ENCODE results near the gene SIRT7. TPM values are rescaled to one million over a fixed set of nuclear protein-coding genes. Genes with fewer than 3 reads are reported as not detected.

Gene SIRT7
- total and polyA plus RNA-seq, 2 donors from 2014 or later: 17.4 to 25.2 TPM

DNA sequence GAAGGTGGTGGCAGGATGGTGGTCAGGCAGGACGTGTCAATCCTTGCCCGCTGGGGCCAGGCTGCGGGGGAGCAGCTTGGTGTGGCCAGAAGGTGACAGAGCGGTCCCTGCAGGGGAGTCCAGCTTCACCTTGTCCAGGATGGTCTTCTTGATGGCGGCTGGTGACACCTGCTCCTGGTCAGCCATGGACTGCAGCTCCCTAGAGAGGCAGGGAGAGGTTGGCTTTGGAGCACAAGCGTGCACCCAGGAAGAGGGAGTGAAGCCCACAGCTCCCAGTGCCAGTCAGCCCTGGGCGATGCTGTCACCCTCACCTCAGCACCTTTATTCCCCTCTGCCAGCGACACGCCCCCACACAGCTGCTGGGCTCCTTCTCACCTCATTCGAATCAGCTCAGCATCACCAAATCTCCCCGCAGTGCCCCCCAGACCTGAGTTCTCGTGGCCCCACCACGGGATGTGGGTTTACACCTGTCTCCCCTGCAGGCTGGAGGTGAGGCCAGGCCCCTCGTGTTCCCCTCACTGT lies 15.3 kb upstream of the SIRT7 start:
- H3K9me3 ChIP-seq (ENCODE audit: control insufficient read depth in 2 of 3, insufficient read depth in 1 of 3, low read length in 3 of 3): no peaks in the 10 kb centered on the region
- no peak overlapping the region for H3K27ac ChIP-seq (ENCODE audit: low read depth in 2 of 2, low read length in 2 of 2)
- TF ChIP-seq, protein P1, sequence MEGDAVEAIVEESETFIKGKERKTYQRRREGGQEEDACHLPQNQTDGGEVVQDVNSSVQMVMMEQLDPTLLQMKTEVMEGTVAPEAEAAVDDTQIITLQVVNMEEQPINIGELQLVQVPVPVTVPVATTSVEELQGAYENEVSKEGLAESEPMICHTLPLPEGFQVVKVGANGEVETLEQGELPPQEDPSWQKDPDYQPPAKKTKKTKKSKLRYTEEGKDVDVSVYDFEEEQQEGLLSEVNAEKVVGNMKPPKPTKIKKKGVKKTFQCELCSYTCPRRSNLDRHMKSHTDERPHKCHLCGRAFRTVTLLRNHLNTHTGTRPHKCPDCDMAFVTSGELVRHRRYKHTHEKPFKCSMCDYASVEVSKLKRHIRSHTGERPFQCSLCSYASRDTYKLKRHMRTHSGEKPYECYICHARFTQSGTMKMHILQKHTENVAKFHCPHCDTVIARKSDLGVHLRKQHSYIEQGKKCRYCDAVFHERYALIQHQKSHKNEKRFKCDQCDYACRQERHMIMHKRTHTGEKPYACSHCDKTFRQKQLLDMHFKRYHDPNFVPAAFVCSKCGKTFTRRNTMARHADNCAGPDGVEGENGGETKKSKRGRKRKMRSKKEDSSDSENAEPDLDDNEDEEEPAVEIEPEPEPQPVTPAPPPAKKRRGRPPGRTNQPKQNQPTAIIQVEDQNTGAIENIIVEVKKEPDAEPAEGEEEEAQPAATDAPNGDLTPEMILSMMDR (IDR thresholded peaks at IDR 0.05; ENCODE audit: borderline replicate concordance, extremely low read depth, insufficient read depth): no peak
- no peaks in the 10 kb centered on the region for H3K36me3 ChIP-seq (ENCODE audit: control insufficient read depth in 2 of 3, insufficient read depth in 3 of 3, low read length in 3 of 3)
- H3K9ac ChIP-seq (ENCODE audit: low read length in 3 of 3): no peak overlapping the region
- no peak for DNase-seq
- FAIRE-seq: no peak
- H3K4me3 ChIP-seq (ENCODE audit: low read length in 3 of 3): no peak overlapping the region
- H3K4me1 ChIP-seq (ENCODE audit: control insufficient read depth in 2 of 3, insufficient read depth in 2 of 3, low read depth in 1 of 3, low read length in 3 of 3): peaks cover 0 to 9% (median 0%) of the 10 kb centered on the region in 3 donors
- no peaks in the 10 kb centered on the region for H3K27me3 ChIP-seq (ENCODE audit: control insufficient read depth, insufficient read depth, low read length)
- intact Hi-C loops (cut with DNase I): no loop called here

DNA sequence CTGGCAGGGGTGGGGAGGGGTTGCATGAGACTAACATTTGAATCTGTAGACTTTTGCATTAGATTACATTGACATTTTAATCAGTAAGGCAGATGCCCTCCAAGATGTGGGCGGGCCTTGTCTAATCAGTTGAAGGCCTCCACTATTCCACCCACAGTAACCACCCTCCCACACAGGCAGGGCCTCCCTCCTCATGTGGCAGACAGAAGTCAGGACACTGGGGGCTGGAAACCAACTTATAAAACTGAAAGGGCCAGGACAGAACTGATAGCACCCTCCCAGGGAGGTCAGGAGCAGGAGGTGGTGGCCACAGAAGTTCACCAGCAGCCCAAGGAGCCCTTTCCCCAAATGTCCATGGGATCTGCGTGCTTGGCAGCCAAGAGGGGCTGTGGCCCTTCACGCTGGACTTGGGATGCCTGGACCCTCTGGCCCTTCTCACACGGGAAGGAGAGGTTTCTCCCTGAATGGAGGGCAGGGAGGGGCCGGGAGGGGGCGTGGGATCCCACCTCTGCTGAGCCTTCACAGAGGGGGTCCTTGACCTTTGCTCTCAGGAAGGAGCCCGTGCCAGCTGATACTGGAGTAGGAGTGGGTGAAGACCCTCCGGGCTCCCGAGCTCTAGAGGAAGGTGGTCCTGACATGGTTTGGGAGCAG lies 14.5 kb upstream of the SIRT7 start:
- Histone ChIP-seq H3K36me3 (ENCODE audit: control insufficient read depth in 2 of 3, insufficient read depth in 3 of 3, low read length in 3 of 3) (no peaks in the 10 kb centered on the region), H3K4me1 (ENCODE audit: control insufficient read depth in 2 of 3, insufficient read depth in 2 of 3, low read depth in 1 of 3, low read length in 3 of 3) (peaks cover 0 to 9% (median 0%) of the 10 kb centered on the region in 3 donors), H3K27me3 (ENCODE audit: control insufficient read depth, insufficient read depth, low read length) (no peaks in the 10 kb centered on the region), H3K9me3 (ENCODE audit: control insufficient read depth in 2 of 3, insufficient read depth in 1 of 3, low read length in 3 of 3) (no peaks in the 10 kb centered on the region), H3K9ac (ENCODE audit: low read length in 3 of 3) (no peak overlapping the region), H3K27ac (ENCODE audit: low read depth in 2 of 2, low read length in 2 of 2) (no peak overlapping the region), H3K4me3 (ENCODE audit: low read length in 3 of 3) (no peak overlapping the region)
- peak in 1 of 5 donors; percentile 64 for DNase-seq
- TF ChIP-seq, protein P1 (IDR thresholded peaks at IDR 0.05; ENCODE audit: borderline replicate concordance, extremely low read depth, insufficient read depth): no peak
- FAIRE-seq: no peak
- intact Hi-C loops (cut with DNase I): no loop called here

DNA sequence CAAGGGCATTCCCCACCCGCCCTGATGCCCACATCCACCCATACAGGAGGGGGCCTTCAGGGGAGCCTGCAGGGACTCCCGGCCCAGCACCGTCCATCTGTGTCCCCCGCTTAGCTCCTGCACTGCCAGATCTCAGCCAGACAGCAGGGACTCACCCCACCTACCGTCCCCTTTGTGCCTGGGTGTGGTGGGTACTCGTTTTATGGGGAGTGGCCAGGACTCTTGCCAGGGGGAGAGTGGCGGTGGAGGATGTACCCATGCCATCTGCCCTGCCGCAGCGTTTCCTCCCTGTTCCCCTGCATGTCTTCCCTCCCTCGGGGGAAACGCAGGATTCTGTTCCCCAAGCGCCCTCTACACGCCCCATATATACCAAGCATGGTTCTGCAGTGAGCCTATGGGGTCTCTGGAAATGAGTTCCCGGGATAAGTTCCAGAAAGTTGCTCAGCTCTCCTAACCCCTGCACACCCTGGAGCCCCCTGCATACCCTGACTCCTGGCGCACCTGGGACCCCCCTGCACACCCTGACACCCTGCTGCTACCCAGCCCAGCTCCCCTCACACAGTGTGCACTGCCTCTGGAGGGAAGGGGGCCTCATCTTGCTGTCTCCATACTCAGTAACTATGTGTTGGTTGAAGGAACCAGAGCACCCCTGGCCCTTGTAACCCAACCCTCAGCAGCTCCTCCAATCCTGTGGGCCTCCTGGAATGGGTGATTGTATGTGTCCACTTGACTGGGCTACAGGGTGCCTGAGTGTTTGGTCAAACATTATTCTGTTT lies 13.8 kb upstream of the SIRT7 start:
- Histone ChIP-seq H3K27ac (ENCODE audit: low read depth in 2 of 2, low read length in 2 of 2) (no peak overlapping the region), H3K9me3 (ENCODE audit: control insufficient read depth in 2 of 3, insufficient read depth in 1 of 3, low read length in 3 of 3) (no peaks in the 10 kb centered on the region), H3K9ac (ENCODE audit: low read length in 3 of 3) (no peak overlapping the region), H3K4me3 (ENCODE audit: low read length in 3 of 3) (no peak overlapping the region), H3K27me3 (ENCODE audit: control insufficient read depth, insufficient read depth, low read length) (no peaks in the 10 kb centered on the region), H3K4me1 (ENCODE audit: control insufficient read depth in 2 of 3, insufficient read depth in 2 of 3, low read depth in 1 of 3, low read length in 3 of 3) (peaks cover 0 to 9% (median 0%) of the 10 kb centered on the region in 3 donors), H3K36me3 (ENCODE audit: control insufficient read depth in 2 of 3, insufficient read depth in 3 of 3, low read length in 3 of 3) (no peaks in the 10 kb centered on the region)
- no peak for DNase-seq
- FAIRE-seq: no peak
- intact Hi-C loops (cut with DNase I): no loop called here
- TF ChIP-seq, protein P1 (IDR thresholded peaks at IDR 0.05; ENCODE audit: borderline replicate concordance, extremely low read depth, insufficient read depth): no peak

Data from kidney (tissue), 14 donors.